OCI-LY1 (cell line): Measurements from ENCODE around the gene ATG7.
A peak's percentile ranks its signal among the peaks of the same experiment; 100 is the strongest.
"Not testable (repeated sequence)": the region's sequence is repeated elsewhere in the genome, so short reads cannot be mapped to it uniquely, and the experiment has no call there.

Experiments used
- H2AFZ ChIP-seq: fragments of 200-600 bp; sonication (generic), shearing (Covaris generic); 2 replicates; pipeline ENCODE4 v1.6.0; 2014; ENCODE audit warnings: antibody characterized with exemption, mild to moderate bottlenecking, low read length
- H3F3A ChIP-seq: fragments of 200-600 bp; sonication (generic), shearing (Covaris generic); 2 replicates; pipeline ENCODE4 v1.6.0; 2014; ENCODE audit warnings: mild to moderate bottlenecking, antibody characterized with exemption, low read length, moderate library complexity; ENCODE audit not compliant: insufficient read depth
- H3K27ac ChIP-seq: fragments of 200-600 bp; sonication (generic); 2 replicates; pipeline ENCODE4 v1.5.1; 2014; ENCODE audit warnings: low read length, mixed run types, mild to moderate bottlenecking, low read depth; ENCODE audit not compliant: poor library complexity, severe bottlenecking
- H3K27me3 ChIP-seq: fragments of 200-600 bp; sonication (generic); 2 replicates; pipeline ENCODE4 v1.6.0; 2014; ENCODE audit warnings: antibody characterized with exemption, mild to moderate bottlenecking, low read length, moderate library complexity; ENCODE audit not compliant: insufficient read depth
- H3K36me3 ChIP-seq: fragments of 200-600 bp; sonication (generic); 2 replicates; pipeline ENCODE4 v1.6.1; 2014; ENCODE audit warnings: mild to moderate bottlenecking, antibody characterized with exemption, low read length, moderate library complexity, mixed read lengths; ENCODE audit not compliant: insufficient read depth
- H3K4me1 ChIP-seq: fragments of 200-600 bp; sonication (generic); 2 replicates; pipeline ENCODE4 v1.5.1; 2014; ENCODE audit warnings: mild to moderate bottlenecking, low read length, moderate library complexity; ENCODE audit not compliant: insufficient read depth, severe bottlenecking
- H3K4me2 ChIP-seq: fragments of 200-600 bp; sonication (generic), shearing (Covaris generic); 2 replicates; pipeline ENCODE4 v1.6.1; 2014; ENCODE audit warnings: low read length
- H3K4me3 ChIP-seq: fragments of 200-600 bp; sonication (generic); 2 replicates; pipeline ENCODE4 v1.5.1; 2014; ENCODE audit warnings: low read length, low read depth, mild to moderate bottlenecking, mixed read lengths; ENCODE audit not compliant: poor library complexity, severe bottlenecking
- H3K79me2 ChIP-seq: fragments of 200-600 bp; shearing (Covaris generic); 2 replicates; pipeline ENCODE4 v1.6.1; 2016; ENCODE audit warnings: mixed run types, low read length, mixed read lengths; ENCODE audit not compliant: insufficient read depth
- H3K9ac ChIP-seq: fragments of 200-600 bp; sonication (generic), shearing (Covaris generic); 2 replicates; pipeline ENCODE4 v1.6.1; 2014; ENCODE audit warnings: mild to moderate bottlenecking, low read length, mixed read lengths
- H3K9me2 ChIP-seq: fragments of 200-600 bp; sonication (generic), shearing (Covaris generic); 2 replicates; pipeline ENCODE4 v1.6.1; 2014; ENCODE audit warnings: low read depth, mild to moderate bottlenecking, low read length, mixed read lengths
- H3K9me3 ChIP-seq: fragments of 200-600 bp; shearing (Covaris generic); 2 replicates; pipeline ENCODE4 v1.6.1; 2014; ENCODE audit warnings: low read length, mixed read lengths
- H4K20me1 ChIP-seq: fragments of 200-600 bp; sonication (generic), shearing (Covaris generic); 2 replicates; pipeline ENCODE4 v1.6.0; 2016; ENCODE audit warnings: mild to moderate bottlenecking, low read length; ENCODE audit not compliant: insufficient read depth
- CTCF ChIP-seq: fragments of 200-600 bp; sonication (generic), shearing (Covaris generic); IDR thresholded peaks from 2 replicates; pipeline ENCODE4 v1.5.1; 2017; ENCODE audit warnings: mild to moderate bottlenecking, antibody characterized with exemption, low read length, moderate library complexity, mixed read lengths
- EZH2 ChIP-seq: fragments of 200-600 bp; sonication (generic), shearing (Covaris generic); IDR thresholded peaks from 2 replicates; pipeline ENCODE4 v1.8.0; 2017; ENCODE audit warnings: borderline replicate concordance, mixed run types, mild to moderate bottlenecking, antibody characterized with exemption, low read length, moderate library complexity, mixed read lengths

The ATG7 gene

GRCh38 chr3:11254876-11255275, 17.3 kb upstream of the ATG7 start:
- Histone ChIP-seq H4K20me1 (no peaks in the 10 kb centered on the region), H3K4me3 (no peak overlapping the region), H3K4me2 (no peak overlapping the region), H3F3A (no peaks in the 10 kb centered on the region), H3K4me1 (no peaks in the 10 kb centered on the region), H3K27me3 (peaks cover 5% of the 10 kb centered on the region; the same call in 1 of the 2 replicates), H3K9me3 (no peaks in the 10 kb centered on the region), H2AFZ (no peak overlapping the region), H3K79me2 (no peaks in the 10 kb centered on the region), H3K27ac (no peak overlapping the region), H3K9ac (no peak overlapping the region), H3K36me3 (no peaks in the 10 kb centered on the region), H3K9me2 (no peaks in the 10 kb centered on the region)
- TF ChIP-seq CTCF (no peak), EZH2 (no peak)

- not testable (repeated sequence) for H3K27ac ChIP-seq, H2AFZ ChIP-seq, H3K27me3 ChIP-seq, H3K4me3 ChIP-seq, H3F3A ChIP-seq, H3K9me2 ChIP-seq, H3K79me2 ChIP-seq, H3K4me2 ChIP-seq, H3K9me3 ChIP-seq, H3K36me3 ChIP-seq, H3K9ac ChIP-seq, H4K20me1 ChIP-seq, H3K4me1 ChIP-seq
Observed at GRCh38 chr3:11255537-11255936, 16.7 kb upstream of the ATG7 start.

DNA sequence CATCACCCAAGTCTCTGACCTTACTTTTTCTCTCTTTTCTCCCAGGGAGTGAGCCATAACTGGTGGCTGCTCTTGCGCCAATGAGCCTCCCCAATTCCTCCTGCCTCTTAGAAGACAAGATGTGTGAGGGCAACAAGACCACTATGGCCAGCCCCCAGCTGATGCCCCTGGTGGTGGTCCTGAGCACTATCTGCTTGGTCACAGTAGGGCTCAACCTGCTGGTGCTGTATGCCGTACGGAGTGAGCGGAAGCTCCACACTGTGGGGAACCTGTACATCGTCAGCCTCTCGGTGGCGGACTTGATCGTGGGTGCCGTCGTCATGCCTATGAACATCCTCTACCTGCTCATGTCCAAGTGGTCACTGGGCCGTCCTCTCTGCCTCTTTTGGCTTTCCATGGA, 13.2 kb upstream of the ATG7 start:
- H3K4me2 ChIP-seq: no peak overlapping the region
- H3K36me3 ChIP-seq: no peaks in the 10 kb centered on the region
- H3F3A ChIP-seq: no peaks in the 10 kb centered on the region
- H3K4me1 ChIP-seq: no peaks in the 10 kb centered on the region
- no peaks in the 10 kb centered on the region for H3K9me3 ChIP-seq
- H3K79me2 ChIP-seq: no peaks in the 10 kb centered on the region
- H2AFZ ChIP-seq: no peak overlapping the region
- no peak overlapping the region for H3K27ac ChIP-seq
- peaks cover 5% of the 10 kb centered on the region; the same call in 1 of the 2 replicates for H3K27me3 ChIP-seq
- H4K20me1 ChIP-seq: no peaks in the 10 kb centered on the region
- H3K9ac ChIP-seq: no peak overlapping the region
- no peaks in the 10 kb centered on the region for H3K9me2 ChIP-seq
- no peak overlapping the region for H3K4me3 ChIP-seq
- no peak for TF ChIP-seq EZH2
- no peak for TF ChIP-seq CTCF

- peaks cover 5% of the 10 kb centered on the region; the same call in 1 of the 2 replicates for H3K27me3 ChIP-seq
Observed at GRCh38 chr3:11260460-11260859, 11.7 kb upstream of the ATG7 start.

More at GRCh38 chr3:11260460-11260859, 11.7 kb upstream of the ATG7 start:
- H3K4me2 ChIP-seq: no peak overlapping the region
- H3F3A ChIP-seq: no peaks in the 10 kb centered on the region
- TF ChIP-seq CTCF (peak; percentile 17; the same call in 1 of the 2 replicates), EZH2 (no peak)
- no peaks in the 10 kb centered on the region for H3K79me2 ChIP-seq
- no peaks in the 10 kb centered on the region for H4K20me1 ChIP-seq
- no peak overlapping the region for H3K4me3 ChIP-seq
- no peaks in the 10 kb centered on the region for H3K9me3 ChIP-seq
- no peak overlapping the region for H3K27ac ChIP-seq
- no peak overlapping the region for H2AFZ ChIP-seq
- no peak overlapping the region for H3K9ac ChIP-seq
- no peaks in the 10 kb centered on the region for H3K36me3 ChIP-seq
- H3K9me2 ChIP-seq: no peaks in the 10 kb centered on the region
- no peaks in the 10 kb centered on the region for H3K4me1 ChIP-seq
